K562 (cell line): ENCODE measurements around the gene UPK2. TPM values are rescaled to one million over a fixed set of nuclear protein-coding genes. Genes with fewer than 3 reads are reported as not detected.

ENCODE experiments used
- CBFB ChIP-seq: sonication (generic); formaldehyde crosslinking; IDR thresholded peaks from 2 replicates; pipeline ENCODE4 v1.4.0; 2020; ENCODE audit warnings: mild to moderate bottlenecking, missing genetic modification reagents
- ESRRA ChIP-seq: fragments of 450-650 bp; IDR thresholded peaks from 2 replicates; pipeline ENCODE4 v1.6.1; 2014; ENCODE audit warnings: low read depth, mild to moderate bottlenecking, moderate library complexity, borderline replicate concordance
- ETV5 ChIP-seq: sonication (generic); formaldehyde crosslinking; IDR thresholded peaks from 2 replicates; pipeline ENCODE4 v1.4.0; 2020; ENCODE audit warnings: low read depth, mild to moderate bottlenecking, missing genetic modification reagents
- FIP1L1 ChIP-seq: fragments of 200-400 bp; formaldehyde crosslinking; IDR thresholded peaks from 2 replicates; pipeline ENCODE4 v1.6.1; 2018; ENCODE audit warnings: mild to moderate bottlenecking, low read depth, low read length; ENCODE audit not compliant: poor library complexity, severe bottlenecking
- HNRNPUL1 ChIP-seq: fragments of 200-400 bp; formaldehyde crosslinking; IDR thresholded peaks from 2 replicates; pipeline ENCODE4 v1.6.1; 2017; ENCODE audit warnings: low read length
- MCM5 ChIP-seq: fragments of 450-650 bp; IDR thresholded peaks from 2 replicates; pipeline ENCODE4 v1.6.1; 2016; ENCODE audit warnings: low read depth
- MEF2D ChIP-seq: conservative IDR thresholded peaks from 2 replicates; pipeline ENCODE4 v1.6.1; 2016; ENCODE audit warnings: low read depth, missing genetic modification characterization, missing compliant biosample characterization
- MYC ChIP-seq, 2 experiments: fragments of 250-450 bp in 1 of 2; sonication (Bioruptor Pico) in 1 of 2; IDR thresholded peaks; 2 replicates each; pipeline versions ENCODE4 v1.5.1 to v1.6.1; 2012 to 2021; ENCODE audit warnings: low read depth in 2 of 2, borderline replicate concordance in 1 of 2, improper control_type of control experiment in 1 of 2, low read length in 1 of 2, mild to moderate bottlenecking in 1 of 2, moderate library complexity in 1 of 2
- NR2C2 ChIP-seq, 2 experiments: fragments of 200-800 bp in 1 of 2; sonication (Bioruptor generic) in 1 of 2; sonication (generic) in 1 of 2; formaldehyde crosslinking in 1 of 2; IDR thresholded peaks; 2 replicates each; pipeline versions ENCODE4 v1.6.1 to v1.8.0; 2016 to 2022; ENCODE audit warnings: mild to moderate bottlenecking in 1 of 2, missing compliant biosample characterization in 1 of 2, missing genetic modification characterization in 1 of 2, missing genetic modification reagents in 1 of 2
- POLR2AphosphoS2 ChIP-seq: IDR thresholded peaks from 2 replicates; pipeline ENCODE4 v1.6.1; 2012; ENCODE audit warnings: low read length, improper control_type of control experiment
- RAD21 ChIP-seq, 2 experiments: fragments of 250-450 bp in 1 of 2; fragments of 450-650 bp in 1 of 2; sonication (Bioruptor Pico) in 1 of 2; formaldehyde crosslinking in 1 of 2; IDR thresholded peaks in 1 of 2; conservative IDR thresholded peaks in 1 of 2; 2 replicates each; pipeline versions ENCODE4 v1.4.0 to v1.8.0; 2020 to 2022; ENCODE audit warnings: mild to moderate bottlenecking in 2 of 2, moderate library complexity in 1 of 2
- RB1 ChIP-seq: fragments of 450-650 bp; IDR thresholded peaks from 2 replicates; pipeline ENCODE4 v1.6.1; 2017; ENCODE audit warnings: low read depth, mild to moderate bottlenecking
- RCOR1 ChIP-seq, 2 experiments: IDR thresholded peaks; 2 replicates each; pipeline ENCODE4 v1.6.1; 2012; ENCODE audit warnings: low read depth in 2 of 2, low read length in 2 of 2, borderline replicate concordance in 1 of 2, improper control_type of control experiment in 1 of 2
- SOX6 ChIP-seq: fragments of 450-650 bp; IDR thresholded peaks from 2 replicates; pipeline ENCODE4 v1.6.1; 2014; ENCODE audit warnings: mild to moderate bottlenecking
- STAT5A ChIP-seq: IDR thresholded peaks from 2 replicates; pipeline ENCODE4 v1.6.1; 2012; ENCODE audit warnings: low read length, inconsistent platforms, borderline replicate concordance
- TAF15 ChIP-seq: fragments of 200-400 bp; formaldehyde crosslinking; IDR thresholded peaks from 2 replicates; pipeline ENCODE4 v1.6.1; 2017; ENCODE audit warnings: mild to moderate bottlenecking, low read depth, low read length, moderate library complexity
- TARDBP ChIP-seq: fragments of 450-650 bp; IDR thresholded peaks from 2 replicates; pipeline ENCODE4 v1.6.1; 2016
- U2AF2 ChIP-seq: fragments of 200-400 bp; formaldehyde crosslinking; optimal IDR thresholded peaks from 2 replicates; pipeline ENCODE3; 2017; ENCODE audit warnings: low read depth, mild to moderate bottlenecking, low read length
- YBX1 ChIP-seq: fragments of 450-650 bp; IDR thresholded peaks from 2 replicates; pipeline ENCODE4 v1.7.1; 2016; ENCODE audit warnings: mild to moderate bottlenecking
- polyA plus RNA-seq, 8 experiments: library from polyadenylated mRNA; depleted of rRNA in 4 of 8; stranded (reverse) in 5 of 8; unstranded in 3 of 8; fragments of >200 nt; fragmentation: Nextera tagmentation in 2 of 8; fragmentation: Illumina TruSeq in 1 of 8; extraction: Ambion mirVana in 2 of 8; extraction: Trizol in 1 of 8; gene quantifications; 2 replicates each; pipeline versions ENCODE4 v1.2.1 to v1.2.3, GENCODE V29; 2011 to 2014; ENCODE audit warnings: inconsistent platforms in 1 of 8, missing spikeins in 1 of 8
- total RNA-seq, 7 experiments: library from RNA; depleted of rRNA in 6 of 7; stranded (reverse); fragments of >200 nt in 6 of 7; fragmentation: Illumina TruSeq in 2 of 7; extraction: Trizol in 2 of 7; gene quantifications; 2 replicates each; pipeline versions ENCODE4 v1.2.1 to v1.2.3, GENCODE V29; 2011 to 2021; ENCODE audit warnings: low replicate concordance in 1 of 7
- TF ChIP-seq, protein P1 (sequence below): fragments of 200-800 bp; sonication (Bioruptor generic); IDR thresholded peaks from 2 replicates; pipeline ENCODE4 v1.6.1; 2017; ENCODE audit warnings: missing genetic modification characterization, missing compliant biosample characterization
- TF ChIP-seq, protein P2 (sequence below), 2 experiments: fragments of 200-800 bp in 1 of 2; sonication (Bioruptor generic) in 1 of 2; sonication (generic) in 1 of 2; formaldehyde crosslinking in 1 of 2; IDR thresholded peaks in 1 of 2; conservative IDR thresholded peaks in 1 of 2; 2 replicates each; pipeline versions ENCODE4 v1.5.0 to v1.6.1; 2016 to 2020; ENCODE audit warnings: missing compliant biosample characterization in 1 of 2, missing genetic modification characterization in 1 of 2, missing genetic modification reagents in 1 of 2
- TF ChIP-seq, protein P3 (sequence below), 3 experiments: IDR thresholded peaks in 2 of 3; conservative IDR thresholded peaks in 1 of 3; 2 replicates each; pipeline ENCODE4 v1.5.1; 2011 to 2012; ENCODE audit warnings: low read length in 3 of 3, mild to moderate bottlenecking in 3 of 3, control low read depth in 2 of 3, improper control_type of control experiment in 1 of 3, inconsistent platforms in 1 of 3, low read depth in 1 of 3, mixed read lengths in 1 of 3, moderate library complexity in 1 of 3; ENCODE audit not compliant: insufficient read depth in 2 of 3

The UPK2 gene
- total and polyA plus RNA-seq, 9 of the 15 experiments (the other 6 are each of a cell fraction or from before 2014, with no cell fraction given): not detected

DNA sequence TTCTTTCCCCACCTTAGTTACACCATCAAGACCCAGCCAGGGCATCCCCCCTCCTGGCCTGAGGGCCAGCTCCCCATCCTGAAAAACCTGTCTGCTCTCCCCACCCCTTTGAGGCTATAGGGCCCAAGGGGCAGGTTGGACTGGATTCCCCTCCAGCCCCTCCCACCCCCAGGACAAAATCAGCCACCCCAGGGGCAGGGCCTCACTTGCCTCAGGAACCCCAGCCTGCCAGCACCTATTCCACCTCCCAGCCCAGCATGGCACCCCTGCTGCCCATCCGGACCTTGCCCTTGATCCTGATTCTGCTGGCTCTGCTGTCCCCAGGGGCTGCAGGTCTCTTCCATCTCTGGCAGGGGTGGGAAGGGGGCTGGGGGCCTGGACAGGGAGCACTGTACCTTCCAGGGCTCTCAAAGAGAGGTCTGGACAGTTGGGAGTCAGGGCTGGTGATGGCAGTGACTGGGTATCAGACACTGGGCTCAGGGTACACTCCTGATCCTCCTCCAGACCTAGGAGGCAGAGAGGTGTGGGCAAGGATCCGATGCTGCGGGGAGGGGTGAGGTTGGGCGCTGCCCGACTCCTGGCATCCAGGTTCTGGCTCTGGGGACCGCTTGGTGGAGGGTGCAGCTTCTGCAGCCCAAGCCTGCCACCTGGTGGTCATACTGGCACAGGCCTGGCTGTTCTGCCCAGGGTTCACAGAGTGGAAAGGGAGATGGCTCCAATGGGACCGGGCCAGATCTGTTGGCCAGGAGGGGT is at the start of gene UPK2 (continued):
- TF ChIP-seq ESRRA (peak; percentile 23; the same call in 1 of the 2 replicates), TARDBP (0 out of 2 replicates have a peak, but pooled peaks have one; percentile 48), FIP1L1 (no peak), MEF2D (no peak), ETV5 (CRISPR knock-in tag) (0 out of 2 replicates have a peak, but pooled peaks have one; percentile 25), YBX1 (no peak), NR2C2 (CRISPR knock-in tag; IDR thresholded peaks at IDR 0.05) (no peak), NR2C2 (tag; IDR thresholded peaks at IDR 0.05) (no peak), RAD21 (CRISPR knock-in tag; conservative IDR thresholded peaks at IDR 0.05 in 1 of 2, IDR thresholded peaks at IDR 0.05 in 1 of 2) (peak; percentile 89 to 96), MCM5 (no peak), SOX6 (no peak), RB1 (peak; percentile 74; the same call in 1 of the 2 replicates), HNRNPUL1 (no peak), POLR2AphosphoS2 (no peak), STAT5A (no peak), RCOR1 (IDR thresholded peaks at IDR 0.05; ENCODE audit: borderline replicate concordance in 1 of 2, low read depth in 2 of 2, low read length in 2 of 2) (peak in 1 of 2 experiments; percentile 47; a peak in 1 of 4 replicates), MYC (IDR thresholded peaks at IDR 0.05; ENCODE audit: low read depth, low read length) (0 out of 2 replicates have a peak, but pooled peaks have one; percentile 26), MYC (CRISPR knock-in tag; IDR thresholded peaks at IDR 0.05; ENCODE audit: borderline replicate concordance, low read depth) (no peak), CBFB (CRISPR knock-in tag) (peak; percentile 61; the same call in 1 of the 2 replicates), TAF15 (no peak), U2AF2 (no peak)
- TF ChIP-seq, protein P1, sequence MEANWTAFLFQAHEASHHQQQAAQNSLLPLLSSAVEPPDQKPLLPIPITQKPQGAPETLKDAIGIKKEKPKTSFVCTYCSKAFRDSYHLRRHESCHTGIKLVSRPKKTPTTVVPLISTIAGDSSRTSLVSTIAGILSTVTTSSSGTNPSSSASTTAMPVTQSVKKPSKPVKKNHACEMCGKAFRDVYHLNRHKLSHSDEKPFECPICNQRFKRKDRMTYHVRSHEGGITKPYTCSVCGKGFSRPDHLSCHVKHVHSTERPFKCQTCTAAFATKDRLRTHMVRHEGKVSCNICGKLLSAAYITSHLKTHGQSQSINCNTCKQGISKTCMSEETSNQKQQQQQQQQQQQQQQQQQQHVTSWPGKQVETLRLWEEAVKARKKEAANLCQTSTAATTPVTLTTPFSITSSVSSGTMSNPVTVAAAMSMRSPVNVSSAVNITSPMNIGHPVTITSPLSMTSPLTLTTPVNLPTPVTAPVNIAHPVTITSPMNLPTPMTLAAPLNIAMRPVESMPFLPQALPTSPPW: peak; percentile 29; the same call in 1 of the 2 replicates
- TF ChIP-seq, protein P2, sequence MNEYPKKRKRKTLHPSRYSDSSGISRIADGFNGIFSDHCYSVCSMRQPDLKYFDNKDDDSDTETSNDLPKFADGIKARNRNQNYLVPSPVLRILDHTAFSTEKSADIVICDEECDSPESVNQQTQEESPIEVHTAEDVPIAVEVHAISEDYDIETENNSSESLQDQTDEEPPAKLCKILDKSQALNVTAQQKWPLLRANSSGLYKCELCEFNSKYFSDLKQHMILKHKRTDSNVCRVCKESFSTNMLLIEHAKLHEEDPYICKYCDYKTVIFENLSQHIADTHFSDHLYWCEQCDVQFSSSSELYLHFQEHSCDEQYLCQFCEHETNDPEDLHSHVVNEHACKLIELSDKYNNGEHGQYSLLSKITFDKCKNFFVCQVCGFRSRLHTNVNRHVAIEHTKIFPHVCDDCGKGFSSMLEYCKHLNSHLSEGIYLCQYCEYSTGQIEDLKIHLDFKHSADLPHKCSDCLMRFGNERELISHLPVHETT (CRISPR knock-in tag; conservative IDR thresholded peaks at IDR 0.05 in 1 of 2, IDR thresholded peaks at IDR 0.05 in 1 of 2): no peak
- TF ChIP-seq, protein P3, sequence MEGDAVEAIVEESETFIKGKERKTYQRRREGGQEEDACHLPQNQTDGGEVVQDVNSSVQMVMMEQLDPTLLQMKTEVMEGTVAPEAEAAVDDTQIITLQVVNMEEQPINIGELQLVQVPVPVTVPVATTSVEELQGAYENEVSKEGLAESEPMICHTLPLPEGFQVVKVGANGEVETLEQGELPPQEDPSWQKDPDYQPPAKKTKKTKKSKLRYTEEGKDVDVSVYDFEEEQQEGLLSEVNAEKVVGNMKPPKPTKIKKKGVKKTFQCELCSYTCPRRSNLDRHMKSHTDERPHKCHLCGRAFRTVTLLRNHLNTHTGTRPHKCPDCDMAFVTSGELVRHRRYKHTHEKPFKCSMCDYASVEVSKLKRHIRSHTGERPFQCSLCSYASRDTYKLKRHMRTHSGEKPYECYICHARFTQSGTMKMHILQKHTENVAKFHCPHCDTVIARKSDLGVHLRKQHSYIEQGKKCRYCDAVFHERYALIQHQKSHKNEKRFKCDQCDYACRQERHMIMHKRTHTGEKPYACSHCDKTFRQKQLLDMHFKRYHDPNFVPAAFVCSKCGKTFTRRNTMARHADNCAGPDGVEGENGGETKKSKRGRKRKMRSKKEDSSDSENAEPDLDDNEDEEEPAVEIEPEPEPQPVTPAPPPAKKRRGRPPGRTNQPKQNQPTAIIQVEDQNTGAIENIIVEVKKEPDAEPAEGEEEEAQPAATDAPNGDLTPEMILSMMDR (IDR thresholded peaks at IDR 0.05 in 2 of 3, conservative IDR thresholded peaks at IDR 0.05 in 1 of 3; ENCODE audit: insufficient read depth in 2 of 3, low read depth in 1 of 3, low read length in 3 of 3): peak; percentile 92 to 97 (median 95)
